OCI-LY7 (cell line): ENCODE data around the gene OR13G1. TPM values are rescaled to one million over a fixed set of nuclear protein-coding genes. Genes with fewer than 3 reads are reported as not detected.

Source experiments
- BruUV-seq: library from RNA; stranded (reverse); fragments of 400-500 nt; replicated peaks from 2 replicates; lab custom pipeline; 2021; lab: Mats Ljungman, UMichigan
- CTCF ChIA-PET: fragments of 300-600 bp; sonication (Branson Sonifier 250); formaldehyde crosslinking; loops from one replicate; lab custom pipeline; 2022; ENCODE audit warnings: antibody characterized with exemption; ENCODE audit not compliant: unreplicated experiment; lab: Charles Lee
- POLR2A ChIA-PET: fragments of 300-600 bp; sonication (Branson Sonifier 250); formaldehyde crosslinking; loops from one replicate; lab custom pipeline; 2022; ENCODE audit warnings: antibody characterized with exemption; lab: Charles Lee
- DNase-seq: peaks from one replicate; pipeline ENCODE4 v3.0.0-alpha.2; 2015; ENCODE audit warnings: low spot score
- H2AFZ ChIP-seq: fragments of 200-600 bp; sonication (generic), shearing (Covaris generic); 2 replicates; pipeline ENCODE4 v1.6.1; 2014; ENCODE audit warnings: mild to moderate bottlenecking, antibody characterized with exemption, low read length, moderate library complexity
- H3K27ac ChIP-seq: fragments of 200-600 bp; sonication (generic); 2 replicates; pipeline ENCODE4 v1.5.1; 2014; ENCODE audit warnings: mixed run types, low read depth, mild to moderate bottlenecking, moderate library complexity, low read length, inconsistent platforms; ENCODE audit not compliant: poor library complexity, severe bottlenecking
- H3K36me3 ChIP-seq: fragments of 200-600 bp; sonication (generic); 2 replicates; pipeline ENCODE4 v1.6.1; 2014; ENCODE audit warnings: mild to moderate bottlenecking, antibody characterized with exemption, low read length, moderate library complexity, mixed read lengths; ENCODE audit not compliant: insufficient read depth
- H3K4me1 ChIP-seq: fragments of 200-600 bp; sonication (generic); 2 replicates; pipeline ENCODE4 v1.5.1; 2014; ENCODE audit warnings: mild to moderate bottlenecking, low read length; ENCODE audit not compliant: insufficient read depth, poor library complexity, severe bottlenecking
- H3K4me2 ChIP-seq: fragments of 200-600 bp; sonication (generic); 2 replicates; pipeline ENCODE4 v1.6.1; 2014; ENCODE audit warnings: mild to moderate bottlenecking, low read length
- H3K4me3 ChIP-seq: fragments of 200-600 bp; sonication (generic); 2 replicates; pipeline ENCODE4 v1.5.1; 2014; ENCODE audit warnings: mild to moderate bottlenecking, low read depth, low read length; ENCODE audit not compliant: poor library complexity, severe bottlenecking
- H3K79me2 ChIP-seq: fragments of 200-600 bp; sonication (generic); 2 replicates; pipeline ENCODE4 v1.6.1; 2016; ENCODE audit warnings: low read depth, mild to moderate bottlenecking, low read length, moderate library complexity, mixed read lengths; ENCODE audit not compliant: insufficient read depth
- H3K9me2 ChIP-seq: fragments of 200-600 bp; sonication (generic); 2 replicates; pipeline ENCODE4 v1.6.1; 2016; ENCODE audit warnings: mild to moderate bottlenecking, low read length, mixed read lengths; ENCODE audit not compliant: insufficient read depth
- H3K9me3 ChIP-seq: fragments of 200-600 bp; sonication (generic); 2 replicates; pipeline ENCODE4 v1.6.1; 2014; ENCODE audit warnings: mild to moderate bottlenecking, mixed run types, low read length, mixed read lengths
- H4K20me1 ChIP-seq: fragments of 200-600 bp; sonication (generic); 2 replicates; pipeline ENCODE4 v1.6.1; 2014; ENCODE audit warnings: mild to moderate bottlenecking, antibody characterized with exemption, low read length, moderate library complexity, mixed read lengths; ENCODE audit not compliant: insufficient read depth
- EZH2phosphoT487 ChIP-seq: fragments of 200-600 bp; sonication (generic); IDR thresholded peaks from 2 replicates; pipeline ENCODE4 v1.6.1; 2018; ENCODE audit warnings: low read depth, borderline replicate concordance, mild to moderate bottlenecking, mixed run types, antibody characterized with exemption, low read length, moderate library complexity, mixed read lengths
- intact Hi-C: fragments of 100-400 bp; cut with micrococcal nuclease; formaldehyde crosslinking; loops from one replicate; pipeline ENCODE4 v1.10.0; 2022; ENCODE audit not compliant: unreplicated experiment
- total RNA-seq, 2 experiments: library from RNA; depleted of rRNA in 1 of 2; stranded (reverse); fragments of >200 nt in 1 of 2; shearing (Covaris generic) in 1 of 2; gene quantifications; 2 replicates each; pipeline ENCODE4 v1.2.3, GENCODE V29; 2014 to 2022
- TF ChIP-seq, protein P1 (sequence below): fragments of 200-600 bp; sonication (generic); conservative IDR thresholded peaks from 2 replicates; pipeline ENCODE4 v1.5.1; 2014; ENCODE audit warnings: mild to moderate bottlenecking, antibody characterized with exemption, low read length, moderate library complexity, mixed read lengths

OR13G1 gene
- total RNA-seq, 2 experiments from 2014 or later: not detected

DNA sequence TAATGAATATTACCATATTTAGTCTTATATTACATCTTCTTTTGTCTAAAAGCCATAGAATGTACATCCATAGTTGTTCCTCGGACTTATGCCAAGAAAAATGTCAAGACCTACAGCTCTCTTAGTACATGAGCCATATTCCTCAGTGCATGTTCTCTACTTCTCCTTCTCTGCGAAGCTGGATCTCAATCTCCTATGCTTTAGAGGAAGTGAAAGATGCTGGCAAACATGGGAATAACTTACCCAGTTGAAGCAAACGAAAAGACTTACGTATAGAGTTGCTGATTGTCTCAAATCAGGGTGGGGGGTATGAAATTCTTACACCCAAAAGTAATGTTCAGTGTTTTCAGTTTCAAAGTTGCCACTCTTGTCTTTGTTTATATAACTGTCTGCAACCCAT lies 32.7 kb downstream of the OR13G1 start:
- H4K20me1 ChIP-seq: no peaks in the 10 kb centered on the region
- BruUV-seq: no TSS peak
- no peak for DNase-seq
- CTCF ChIA-PET: no interaction called here
- H3K79me2 ChIP-seq: no peaks in the 10 kb centered on the region
- intact Hi-C loops: no loop called here
- H3K9me3 ChIP-seq: no peaks in the 10 kb centered on the region
- H3K4me1 ChIP-seq: no peaks in the 10 kb centered on the region
- H3K9me2 ChIP-seq: no peaks in the 10 kb centered on the region
- no peak overlapping the region for H2AFZ ChIP-seq
- no peak for TF ChIP-seq EZH2phosphoT487
- TF ChIP-seq, protein P1, sequence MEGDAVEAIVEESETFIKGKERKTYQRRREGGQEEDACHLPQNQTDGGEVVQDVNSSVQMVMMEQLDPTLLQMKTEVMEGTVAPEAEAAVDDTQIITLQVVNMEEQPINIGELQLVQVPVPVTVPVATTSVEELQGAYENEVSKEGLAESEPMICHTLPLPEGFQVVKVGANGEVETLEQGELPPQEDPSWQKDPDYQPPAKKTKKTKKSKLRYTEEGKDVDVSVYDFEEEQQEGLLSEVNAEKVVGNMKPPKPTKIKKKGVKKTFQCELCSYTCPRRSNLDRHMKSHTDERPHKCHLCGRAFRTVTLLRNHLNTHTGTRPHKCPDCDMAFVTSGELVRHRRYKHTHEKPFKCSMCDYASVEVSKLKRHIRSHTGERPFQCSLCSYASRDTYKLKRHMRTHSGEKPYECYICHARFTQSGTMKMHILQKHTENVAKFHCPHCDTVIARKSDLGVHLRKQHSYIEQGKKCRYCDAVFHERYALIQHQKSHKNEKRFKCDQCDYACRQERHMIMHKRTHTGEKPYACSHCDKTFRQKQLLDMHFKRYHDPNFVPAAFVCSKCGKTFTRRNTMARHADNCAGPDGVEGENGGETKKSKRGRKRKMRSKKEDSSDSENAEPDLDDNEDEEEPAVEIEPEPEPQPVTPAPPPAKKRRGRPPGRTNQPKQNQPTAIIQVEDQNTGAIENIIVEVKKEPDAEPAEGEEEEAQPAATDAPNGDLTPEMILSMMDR: no peak
- no peak overlapping the region for H3K4me2 ChIP-seq
- H3K36me3 ChIP-seq: no peaks in the 10 kb centered on the region
- H3K4me3 ChIP-seq: no peak overlapping the region
- H3K27ac ChIP-seq: no peak overlapping the region
- POLR2A ChIA-PET: no interaction called here

GRCh38 chr1:247642742-247643141 lies 36.8 kb downstream of the OR13G1 start:
- no peak for DNase-seq
- Histone ChIP-seq H3K79me2 (no peaks in the 10 kb centered on the region), H2AFZ (no peak overlapping the region), H3K4me3 (no peak overlapping the region), H3K9me2 (no peaks in the 10 kb centered on the region), H4K20me1 (no peaks in the 10 kb centered on the region), H3K36me3 (no peaks in the 10 kb centered on the region), H3K9me3 (no peaks in the 10 kb centered on the region), H3K4me2 (no peak overlapping the region), H3K4me1 (no peaks in the 10 kb centered on the region), H3K27ac (no peak overlapping the region)
- BruUV-seq: no TSS peak
- ChIA-PET POLR2A (no interaction called here), CTCF (no interaction called here)
- TF ChIP-seq, protein P1: no peak
- no peak for TF ChIP-seq EZH2phosphoT487
- intact Hi-C loops: no loop called here

DNA sequence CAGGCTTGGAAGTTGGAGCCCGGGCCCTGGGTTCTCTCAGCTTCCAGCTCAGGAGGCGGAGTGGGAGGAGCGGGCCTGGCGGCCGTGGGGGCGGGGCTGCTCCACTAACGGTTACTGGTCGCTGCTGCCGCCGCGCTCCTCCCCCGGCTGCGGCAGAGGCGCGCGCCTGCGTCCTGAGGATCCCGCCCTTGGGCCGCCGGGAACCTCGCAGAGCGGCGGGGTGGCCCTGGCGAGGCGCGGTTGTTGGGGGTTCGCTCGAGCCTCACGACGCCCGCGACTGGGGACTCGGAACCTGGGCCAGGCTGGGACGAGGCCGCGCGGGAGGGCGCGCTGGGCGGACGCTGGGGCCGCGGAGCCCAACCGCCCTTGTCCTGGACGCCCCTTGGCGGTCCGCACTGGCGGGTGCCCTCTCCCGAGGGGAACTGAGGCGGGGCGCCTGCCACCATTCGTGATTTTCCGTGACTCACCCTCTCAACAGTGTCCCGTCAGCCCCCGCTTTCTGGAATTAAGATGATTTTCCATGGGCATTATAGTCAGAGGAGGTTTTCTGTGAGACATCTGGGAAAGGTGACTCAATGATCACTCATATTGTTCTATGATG lies 40.1 kb downstream of the OR13G1 start:
- POLR2A ChIA-PET: interaction anchor here (0.6 kb wide), 1 partner anchor 13 kb away, joined by 3 read pairs; no protein-coding TSS in a partner anchor
- CTCF ChIA-PET: no interaction called here
- Histone ChIP-seq H3K79me2 (no peaks in the 10 kb centered on the region), H3K9me2 (no peaks in the 10 kb centered on the region), H3K4me2 (no peak overlapping the region), H3K27ac (no peak overlapping the region), H3K4me3 (no peak overlapping the region), H3K9me3 (no peaks in the 10 kb centered on the region), H2AFZ (no peak overlapping the region), H3K4me1 (no peaks in the 10 kb centered on the region), H3K36me3 (no peaks in the 10 kb centered on the region), H4K20me1 (no peaks in the 10 kb centered on the region)
- DNase-seq: no peak
- TF ChIP-seq EZH2phosphoT487: no peak
- TF ChIP-seq, protein P1: no peak
- BruUV-seq: no TSS peak
- intact Hi-C loops: no loop called here
